Left hindlimb (tissue), 1 donor: ENCODE data around the gene NEK8.
"Not testable (repeated sequence)": the region's sequence is repeated elsewhere in the genome, so short reads cannot be mapped to it uniquely, and the experiment has no call there.

Source experiments
- DNase-seq: peaks from one replicate; pipeline ENCODE4 v3.0.0-alpha.2; 2018

The NEK8 gene

GRCh38 chr17:28774206-28774605 lies 45.6 kb downstream of the NEK8 start:
- DNase-seq: no peak

- no peak for DNase-seq
Observed at GRCh38 chr17:28777178-28777577, 48.6 kb downstream of the NEK8 start.

GRCh38 chr17:28779601-28780000 lies 51.0 kb downstream of the NEK8 start:
- DNase-seq: not testable (repeated sequence)

- no peak for DNase-seq
Observed at GRCh38 chr17:28783161-28783560, 54.6 kb downstream of the NEK8 start.

- no peak for DNase-seq
Observed at GRCh38 chr17:28788100-28788499, 59.5 kb downstream of the NEK8 start.
